Glutamatergic neuron (in vitro differentiated cells): ENCODE data around the gene COL4A1. TPM values are rescaled to one million over a fixed set of nuclear protein-coding genes. Genes with fewer than 3 reads are reported as not detected.

ENCODE experiments used
- DNase-seq: peaks from one replicate; pipeline ENCODE4 v3.0.0; 2022
- H3K27ac Mint-ChIP-seq: one replicate; pipeline ENCODE4 v1.8.0; 2020; ENCODE audit warnings: mild to moderate bottlenecking, mixed read lengths, inconsistent platforms; ENCODE audit not compliant: unreplicated experiment
- H3K27me3 Mint-ChIP-seq: one replicate; pipeline ENCODE4 v1.8.0; 2020; ENCODE audit warnings: mild to moderate bottlenecking, moderate library complexity, mixed read lengths, inconsistent platforms; ENCODE audit not compliant: unreplicated experiment
- H3K36me3 Mint-ChIP-seq: one replicate; pipeline ENCODE4 v1.8.0; 2020; ENCODE audit warnings: mild to moderate bottlenecking, mixed read lengths, inconsistent platforms; ENCODE audit not compliant: unreplicated experiment
- H3K4me1 Mint-ChIP-seq: one replicate; pipeline ENCODE4 v1.8.0; 2020; ENCODE audit warnings: mild to moderate bottlenecking, low read depth, mixed read lengths, inconsistent platforms; ENCODE audit not compliant: unreplicated experiment
- H3K4me3 Mint-ChIP-seq: one replicate; pipeline ENCODE4 v1.8.0; 2020; ENCODE audit warnings: mild to moderate bottlenecking, mixed read lengths, inconsistent platforms; ENCODE audit not compliant: unreplicated experiment
- H3K9me3 Mint-ChIP-seq: one replicate; pipeline ENCODE4 v1.8.0; 2020; ENCODE audit warnings: mild to moderate bottlenecking, moderate library complexity, mixed read lengths, inconsistent platforms; ENCODE audit not compliant: unreplicated experiment
- total RNA-seq: library from RNA; stranded (reverse); fragmentation: NEBNext Ultra II Directional; extraction: Animal tissue kit (Norgen Biotek cat#: 25700); gene quantifications from one replicate; pipeline ENCODE4 v1.2.1, GENCODE V29; 2021; ENCODE audit not compliant: unreplicated experiment
- TF ChIP-seq, protein P1 (sequence below): fragments of 200-600 bp; sonication (generic); IDR thresholded peaks from one replicate; pipeline ENCODE4 v1.5.0; 2021; ENCODE audit not compliant: partially characterized antibody, unreplicated experiment

COL4A1 gene
- total RNA-seq, 1 donor from 2014 or later, result 14.6 TPM

GRCh38 chr13:110186231-110186855 lies 120.6 kb downstream of the COL4A1 start:
- Mint-ChIP-seq H3K36me3 (peaks cover 6% of the 10 kb centered on the region), H3K4me1 (no peaks in the 10 kb centered on the region), H3K9me3 (peaks cover 3% of the 10 kb centered on the region), H3K27me3 (peaks cover 3% of the 10 kb centered on the region), H3K4me3 (no peak overlapping the region), H3K27ac (no peak overlapping the region)
- no peak for DNase-seq
- TF ChIP-seq, protein P1, sequence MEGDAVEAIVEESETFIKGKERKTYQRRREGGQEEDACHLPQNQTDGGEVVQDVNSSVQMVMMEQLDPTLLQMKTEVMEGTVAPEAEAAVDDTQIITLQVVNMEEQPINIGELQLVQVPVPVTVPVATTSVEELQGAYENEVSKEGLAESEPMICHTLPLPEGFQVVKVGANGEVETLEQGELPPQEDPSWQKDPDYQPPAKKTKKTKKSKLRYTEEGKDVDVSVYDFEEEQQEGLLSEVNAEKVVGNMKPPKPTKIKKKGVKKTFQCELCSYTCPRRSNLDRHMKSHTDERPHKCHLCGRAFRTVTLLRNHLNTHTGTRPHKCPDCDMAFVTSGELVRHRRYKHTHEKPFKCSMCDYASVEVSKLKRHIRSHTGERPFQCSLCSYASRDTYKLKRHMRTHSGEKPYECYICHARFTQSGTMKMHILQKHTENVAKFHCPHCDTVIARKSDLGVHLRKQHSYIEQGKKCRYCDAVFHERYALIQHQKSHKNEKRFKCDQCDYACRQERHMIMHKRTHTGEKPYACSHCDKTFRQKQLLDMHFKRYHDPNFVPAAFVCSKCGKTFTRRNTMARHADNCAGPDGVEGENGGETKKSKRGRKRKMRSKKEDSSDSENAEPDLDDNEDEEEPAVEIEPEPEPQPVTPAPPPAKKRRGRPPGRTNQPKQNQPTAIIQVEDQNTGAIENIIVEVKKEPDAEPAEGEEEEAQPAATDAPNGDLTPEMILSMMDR, result no peak

- Mint-ChIP-seq H3K4me3 (no peak overlapping the region), H3K9me3 (peaks cover 4% of the 10 kb centered on the region), H3K27ac (no peak overlapping the region), H3K4me1 (no peaks in the 10 kb centered on the region), H3K27me3 (peaks cover 3% of the 10 kb centered on the region), H3K36me3 (peaks cover 10% of the 10 kb centered on the region)
- TF ChIP-seq, protein P1, result no peak
- DNase-seq, result no peak
Observed at GRCh38 chr13:110185696-110186095, 121.3 kb downstream of the COL4A1 start.

- Mint-ChIP-seq H3K27ac (no peak overlapping the region), H3K4me3 (no peak overlapping the region), H3K9me3 (peaks cover 4% of the 10 kb centered on the region), H3K27me3 (peaks cover 3% of the 10 kb centered on the region), H3K4me1 (peaks cover 2% of the 10 kb centered on the region), H3K36me3 (peaks cover 10% of the 10 kb centered on the region)
- TF ChIP-seq, protein P1, result no peak
- no peak for DNase-seq
Observed at GRCh38 chr13:110183910-110184309, 123.0 kb downstream of the COL4A1 start.

DNA sequence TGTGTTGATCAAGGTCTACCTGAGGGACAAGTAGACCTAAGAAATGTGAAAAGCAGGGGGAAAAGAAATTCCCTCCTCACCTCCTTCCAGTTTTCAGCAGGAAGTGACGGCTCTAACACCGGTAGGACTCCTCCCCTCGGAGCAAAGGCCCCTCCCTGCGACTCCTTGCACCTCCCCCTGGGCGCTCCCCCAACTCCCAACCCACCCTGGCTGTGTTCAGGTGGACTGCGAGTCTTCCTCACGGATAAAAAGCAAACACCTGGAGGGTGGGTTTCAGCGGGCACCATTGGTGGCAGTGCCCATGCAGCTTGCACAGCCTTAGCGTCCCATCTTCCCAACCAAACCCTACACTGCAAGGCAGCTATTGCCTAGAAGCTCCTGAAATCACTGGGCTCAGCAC lies 124.5 kb downstream of the COL4A1 start:
- peaks cover 3% of the 10 kb centered on the region for H3K27me3 Mint-ChIP-seq
- peaks cover 4% of the 10 kb centered on the region for H3K9me3 Mint-ChIP-seq
- peaks cover 10% of the 10 kb centered on the region for H3K36me3 Mint-ChIP-seq
- H3K4me3 Mint-ChIP-seq, result no peak overlapping the region
- TF ChIP-seq, protein P1, result no peak
- H3K4me1 Mint-ChIP-seq, result peaks cover 2% of the 10 kb centered on the region
- no peak for DNase-seq
- H3K27ac Mint-ChIP-seq, result no peak overlapping the region

DNA sequence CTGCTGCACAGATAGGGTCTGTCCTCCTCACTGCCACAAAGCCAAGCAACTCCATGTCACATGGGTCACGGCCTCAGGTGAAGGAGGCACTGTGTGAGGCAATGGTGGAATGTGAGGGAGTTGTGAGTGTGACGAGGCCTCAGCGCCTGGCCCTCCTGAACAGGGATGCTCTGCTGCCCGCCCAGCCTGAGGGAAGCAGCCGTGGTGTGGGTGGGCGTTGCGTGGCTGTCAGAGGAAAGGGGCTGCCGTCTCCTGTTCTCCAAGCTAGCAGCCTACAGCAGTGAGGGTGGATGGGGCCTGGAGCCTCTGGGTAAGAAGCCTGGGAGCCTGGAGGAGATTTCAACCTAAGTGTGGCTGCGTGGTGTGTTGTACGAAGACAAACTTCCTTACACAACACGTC lies 125.0 kb downstream of the COL4A1 start:
- no peak overlapping the region for H3K27ac Mint-ChIP-seq
- H3K9me3 Mint-ChIP-seq, result peaks cover 4% of the 10 kb centered on the region
- H3K27me3 Mint-ChIP-seq, result peaks cover 3% of the 10 kb centered on the region
- H3K4me3 Mint-ChIP-seq, result no peak overlapping the region
- peaks cover 2% of the 10 kb centered on the region for H3K4me1 Mint-ChIP-seq
- TF ChIP-seq, protein P1, result no peak
- peaks cover 10% of the 10 kb centered on the region for H3K36me3 Mint-ChIP-seq
- DNase-seq, result no peak
